H1 (cell line): ENCODE data around the gene CCDC178. TPM values are rescaled to one million over a fixed set of nuclear protein-coding genes. Genes with fewer than 3 reads are reported as not detected.

Source experiments
- CTCF ChIA-PET: fragments of 300-600 bp; sonication (Branson Sonifier 250); formaldehyde crosslinking; loops from one replicate; lab custom pipeline; 2021; ENCODE audit not compliant: partially characterized antibody; lab: Charles Lee
- POLR2A ChIA-PET: fragments of 300-600 bp; sonication (Branson Sonifier 250); formaldehyde crosslinking; loops from one replicate; lab custom pipeline; 2021; ENCODE audit warnings: inconsistent platforms; ENCODE audit not compliant: partially characterized antibody; lab: Charles Lee
- DNase-seq, 2 experiments: peaks; one replicate each; pipeline versions ENCODE4 v3.0.0 to v3.0.0-alpha.2; 2010 to 2022; ENCODE audit warnings: low spot score in 2 of 2, low read depth in 1 of 2, mixed read lengths in 1 of 2
- FAIRE-seq: peaks from 2 replicates; lab custom pipeline; 2011; peaks lifted over from hg19 to GRCh38; lab: Jason Lieb, UNC
- H2AFZ ChIP-seq: 2 replicates; pipeline ENCODE4 v1.8.1; 2012; ENCODE audit warnings: low read length, inconsistent platforms
- H2AK5ac ChIP-seq: 2 replicates; pipeline ENCODE4 v1.6.1; 2013; ENCODE audit warnings: low read depth, low read length
- H2BK120ac ChIP-seq: replicated peaks from 2 replicates; pipeline ENCODE3; 2013; ENCODE audit warnings: low read depth, low read length, inconsistent platforms
- H2BK12ac ChIP-seq: 2 replicates; pipeline ENCODE4 v1.6.1; 2013; ENCODE audit warnings: low read depth, low read length
- H2BK15ac ChIP-seq: 2 replicates; pipeline ENCODE4 v1.6.1; 2013; ENCODE audit warnings: low read length
- H2BK20ac ChIP-seq: 2 replicates; pipeline ENCODE4 v1.6.1; 2013; ENCODE audit warnings: low read length
- H2BK5ac ChIP-seq: 2 replicates; pipeline ENCODE4 v1.6.1; 2013; ENCODE audit warnings: low read depth, low read length
- H3K14ac ChIP-seq: 2 replicates; pipeline ENCODE4 v1.6.1; 2013; ENCODE audit warnings: inconsistent platforms; ENCODE audit not compliant: insufficient read length
- H3K18ac ChIP-seq: 2 replicates; pipeline ENCODE4 v1.6.1; 2013; ENCODE audit warnings: low read length; ENCODE audit errors: extremely low read depth
- H3K23ac ChIP-seq: 2 replicates; pipeline ENCODE4 v1.6.1; 2013; ENCODE audit warnings: inconsistent platforms; ENCODE audit not compliant: insufficient read length
- H3K23me2 ChIP-seq: 2 replicates; pipeline ENCODE4 v1.6.1; 2013; ENCODE audit warnings: low read depth, low read length
- H3K27ac ChIP-seq: 2 replicates; pipeline ENCODE4 v1.6.1; 2011; ENCODE audit warnings: low read depth, low read length, inconsistent platforms
- H3K27me3 ChIP-seq, 4 experiments: replicated peaks in 1 of 4; 1 replicate in 1 of 4; 2 replicates in 3 of 4; pipeline versions ENCODE4 v1.6.1 to v1.8.1; 2011 to 2013; ENCODE audit warnings: low read length in 3 of 4, mild to moderate bottlenecking in 3 of 4, inconsistent platforms in 2 of 4, mixed read lengths in 2 of 4, moderate library complexity in 1 of 4; ENCODE audit not compliant: control insufficient read depth in 3 of 4, insufficient read depth in 3 of 4; ENCODE audit errors: extremely low read depth in 1 of 4
- H3K36me3 ChIP-seq, 4 experiments: 2 replicates each; pipeline versions ENCODE4 v1.6.1 to v1.8.1; 2011 to 2013; ENCODE audit warnings: mild to moderate bottlenecking in 4 of 4, low read length in 3 of 4, moderate library complexity in 2 of 4, control low read depth in 1 of 4, inconsistent platforms in 1 of 4; ENCODE audit not compliant: insufficient read depth in 4 of 4, control insufficient read depth in 2 of 4
- H3K4ac ChIP-seq: replicated peaks from 2 replicates; pipeline ENCODE3; 2013; ENCODE audit warnings: low read length, low read depth, mixed read lengths, inconsistent platforms; ENCODE audit not compliant: insufficient read length
- H3K4me1 ChIP-seq, 4 experiments: replicated peaks in 1 of 4; 1 replicate in 1 of 4; 2 replicates in 3 of 4; pipeline versions ENCODE4 v1.6.1 to v1.8.1; 2011 to 2013; ENCODE audit warnings: low read length in 3 of 4, inconsistent platforms in 2 of 4, mixed read lengths in 1 of 4; ENCODE audit not compliant: insufficient read depth in 4 of 4, control insufficient read depth in 3 of 4
- H3K4me2 ChIP-seq, 2 experiments: 2 replicates each; pipeline versions ENCODE4 v1.6.1 to v1.8.1; 2011 to 2013; ENCODE audit warnings: low read depth in 2 of 2, low read length in 2 of 2, control low read depth in 1 of 2, inconsistent platforms in 1 of 2, mild to moderate bottlenecking in 1 of 2; ENCODE audit not compliant: insufficient read depth in 1 of 2
- H3K4me3 ChIP-seq, 4 experiments: fragments of 200-600, 300-600 bp in 1 of 4; sonication (generic), shearing (Covaris generic), sonication (Bioruptor Twin) in 1 of 4; 2 replicates each; pipeline versions ENCODE4 v1.5.1 to v1.8.1; 2011 to 2016; ENCODE audit warnings: low read length in 4 of 4, low read depth in 3 of 4, control low read depth in 2 of 4, inconsistent platforms in 2 of 4, mild to moderate bottlenecking in 2 of 4, mixed read lengths in 1 of 4, moderate library complexity in 1 of 4; ENCODE audit not compliant: insufficient read depth in 2 of 4; ENCODE audit errors: extremely low read depth in 1 of 4
- H3K56ac ChIP-seq: replicated peaks from 2 replicates; pipeline ENCODE3; 2013; ENCODE audit warnings: low read depth, mild to moderate bottlenecking, mixed read lengths, low read length, inconsistent platforms; ENCODE audit not compliant: insufficient read length
- H3K79me1 ChIP-seq: 2 replicates; pipeline ENCODE4 v1.6.1; 2013; ENCODE audit warnings: low read depth, low read length, control low read depth
- H3K79me2 ChIP-seq, 2 experiments: 2 replicates each; pipeline versions ENCODE4 v1.6.1 to v1.8.1; 2012 to 2013; ENCODE audit warnings: low read length in 2 of 2, mild to moderate bottlenecking in 2 of 2, inconsistent platforms in 1 of 2; ENCODE audit not compliant: insufficient read depth in 2 of 2, control insufficient read depth in 1 of 2
- H3K9ac ChIP-seq, 4 experiments: replicated peaks in 1 of 4; 1 replicate in 1 of 4; 2 replicates in 3 of 4; pipeline versions ENCODE4 v1.6.1 to v1.8.1; 2011 to 2013; ENCODE audit warnings: low read depth in 3 of 4, low read length in 3 of 4, control low read depth in 2 of 4, mild to moderate bottlenecking in 2 of 4, moderate library complexity in 2 of 4, inconsistent platforms in 1 of 4; ENCODE audit errors: extremely low read depth in 1 of 4
- H3K9me3 ChIP-seq, 2 experiments: 2 replicates each; pipeline versions ENCODE4 v1.6.1 to v1.8.1; 2012 to 2013; ENCODE audit warnings: mild to moderate bottlenecking in 2 of 2, moderate library complexity in 2 of 2, control low read depth in 1 of 2, inconsistent platforms in 1 of 2, low read depth in 1 of 2, low read length in 1 of 2, mixed read lengths in 1 of 2; ENCODE audit not compliant: insufficient read depth in 2 of 2
- H4K20me1 ChIP-seq, 2 experiments: replicated peaks in 1 of 2; 2 replicates each; pipeline versions ENCODE3 to v1.8.1; 2011 to 2013; ENCODE audit warnings: inconsistent platforms in 2 of 2, low read length in 2 of 2, mild to moderate bottlenecking in 1 of 2; ENCODE audit not compliant: insufficient read depth in 2 of 2, control insufficient read depth in 1 of 2
- H4K5ac ChIP-seq: 2 replicates; pipeline ENCODE4 v1.6.1; 2013; ENCODE audit warnings: low read length, low read depth, mixed read lengths, inconsistent platforms; ENCODE audit not compliant: insufficient read length
- H4K8ac ChIP-seq: 2 replicates; pipeline ENCODE4 v1.8.0; 2013; ENCODE audit warnings: mild to moderate bottlenecking, moderate library complexity, low read length, inconsistent platforms; ENCODE audit not compliant: insufficient read depth; ENCODE audit errors: extremely low read depth
- H4K91ac ChIP-seq: replicated peaks from 2 replicates; pipeline ENCODE3; 2013; ENCODE audit warnings: low read length, mixed read lengths, inconsistent platforms; ENCODE audit not compliant: insufficient read length
- CEBPB ChIP-seq: IDR thresholded peaks from 2 replicates; pipeline ENCODE4 v1.6.1; 2012; ENCODE audit warnings: low read depth, low read length
- CHD2 ChIP-seq: IDR thresholded peaks from 2 replicates; pipeline ENCODE4 v1.6.1; 2012; ENCODE audit warnings: low read length, improper control_type of control experiment
- CTBP2 ChIP-seq: IDR thresholded peaks from 2 replicates; pipeline ENCODE4 v1.7.0; 2011; ENCODE audit warnings: borderline replicate concordance, mild to moderate bottlenecking, moderate library complexity, mixed read lengths, low read length; ENCODE audit not compliant: insufficient read depth, insufficient read length
- EP300 ChIP-seq, 2 experiments: IDR thresholded peaks; 1 replicate in 1 of 2; 2 replicates in 1 of 2; pipeline ENCODE4 v1.6.1; 2011 to 2012; ENCODE audit warnings: low read depth in 2 of 2, low read length in 2 of 2, mild to moderate bottlenecking in 2 of 2, borderline replicate concordance in 1 of 2, inconsistent platforms in 1 of 2, moderate library complexity in 1 of 2
- GABPA ChIP-seq: IDR thresholded peaks from 2 replicates; pipeline ENCODE4 v1.6.1; 2011; ENCODE audit warnings: mild to moderate bottlenecking, low read length, moderate library complexity, borderline replicate concordance; ENCODE audit not compliant: insufficient read depth
- HDAC6 ChIP-seq: IDR thresholded peaks from one replicate; pipeline ENCODE4 v1.7.1; 2012; ENCODE audit warnings: low read depth, mild to moderate bottlenecking, inconsistent platforms, low read length, moderate library complexity
- RNF2 ChIP-seq: fragments of 200-900, 300-1000 bp; sonication (generic); IDR thresholded peaks from 2 replicates; pipeline ENCODE4 v1.7.1; 2016; ENCODE audit warnings: borderline replicate concordance, low read depth, mild to moderate bottlenecking, antibody characterized with exemption, low read length; ENCODE audit not compliant: poor library complexity, severe bottlenecking; ENCODE audit errors: missing control alignments
- SAP30 ChIP-seq: fragments of 300-600 bp; sonication (generic); IDR thresholded peaks from 2 replicates; pipeline ENCODE4 v1.7.1; 2012; ENCODE audit warnings: low read length, moderate library complexity, mild to moderate bottlenecking, inconsistent platforms; ENCODE audit not compliant: insufficient read depth, insufficient replicate concordance
- TCF12 ChIP-seq: IDR thresholded peaks from 2 replicates; pipeline ENCODE4 v1.6.1; 2011; ENCODE audit warnings: low read depth, mild to moderate bottlenecking, low read length
- WGBS, 2 experiments: shearing (Covaris generic) in 1 of 2; methylation state at CpG; one replicate each; pipeline versions ENCODE4 v1.1.6 to v1.1.7; 2013 to 2015; ENCODE audit warnings: low lambda C conversion rate in 2 of 2, mixed read lengths in 2 of 2, inconsistent platforms in 1 of 2, low coverage in 1 of 2, missing lambda C conversion rate in 1 of 2; ENCODE audit not compliant: insufficient replicate concordance in 2 of 2, insufficient coverage in 1 of 2, insufficient read length in 1 of 2; ENCODE audit errors: extremely low coverage in 1 of 2, missing lambda C conversion rate in 1 of 2; 5-methylcytosine and 5-hydroxymethylcytosine counted together
- polyA plus RNA-seq, 7 experiments: library from polyadenylated mRNA; depleted of rRNA in 3 of 7; stranded (reverse) in 5 of 7; unstranded in 2 of 7; fragments of >200 nt in 5 of 7; fragments of 200-250 nt in 2 of 7; gene quantifications; 1 replicate in 5 of 7; 2 replicates in 1 of 7; 4 replicates in 1 of 7; pipeline versions ENCODE4 v1.2.1 to v1.2.3, GENCODE V29; 2011 to 2013; ENCODE audit warnings: missing spikeins in 2 of 7, mixed read lengths in 2 of 7
- total RNA-seq: library from RNA; stranded (reverse); fragmentation: NEBNext Ultra II Directional; extraction: Animal tissue kit (Norgen Biotek cat#: 25700); gene quantifications from 2 replicates; pipeline ENCODE4 v1.2.1, GENCODE V29; 2021

Gene CCDC178
- total and polyA plus RNA-seq, 2 of the 8 experiments (the other 6 are each of a cell fraction or from before 2014, with no cell fraction given) = not detected

- no peaks in the 10 kb centered on the region for H3K36me3 ChIP-seq
- H2BK5ac ChIP-seq = no peak overlapping the region
- H3K4ac ChIP-seq = no peak overlapping the region
- no peaks in the 10 kb centered on the region for H3K4me1 ChIP-seq
- H3K56ac ChIP-seq = no peak overlapping the region
- no peak overlapping the region for H2AK5ac ChIP-seq
- H2BK120ac ChIP-seq = no peak overlapping the region
- H4K5ac ChIP-seq = no peak overlapping the region
- no peak overlapping the region for H2BK20ac ChIP-seq
- H3K27me3 ChIP-seq = no peaks in the 10 kb centered on the region
- POLR2A ChIA-PET = no interaction called here
- no peak overlapping the region for H4K8ac ChIP-seq
- DNase-seq (no peak), FAIRE-seq (no peak)
- no peaks in the 10 kb centered on the region for H3K23me2 ChIP-seq
- no peak overlapping the region for H4K91ac ChIP-seq
- 100% methylated on average over 1 of the region's 1 CpG; no CpG with 5 or more reads in 1 of the 2 experiments for WGBS, 2 experiments
- no peaks in the 10 kb centered on the region for H3K79me2 ChIP-seq
- H3K14ac ChIP-seq = no peak overlapping the region
- no peak overlapping the region for H3K27ac ChIP-seq
- H3K9me3 ChIP-seq = no peaks in the 10 kb centered on the region
- no peak overlapping the region for H3K4me3 ChIP-seq
- H2BK12ac ChIP-seq = no peak overlapping the region
- H2AFZ ChIP-seq = no peak overlapping the region
- no peaks in the 10 kb centered on the region for H4K20me1 ChIP-seq
- TF ChIP-seq RNF2 = no peak
- no peak for TF ChIP-seq GABPA
- TF ChIP-seq CEBPB = no peak
- TF ChIP-seq SAP30 = no peak
- no peak for TF ChIP-seq TCF12
- no peak for TF ChIP-seq EP300 (IDR thresholded peaks at IDR 0.05; ENCODE audit: borderline replicate concordance in 1 of 2, low read depth in 2 of 2, low read length in 2 of 2)
- no peak for TF ChIP-seq CTBP2
- no peak for TF ChIP-seq CHD2
- no peak for TF ChIP-seq HDAC6
- H3K18ac ChIP-seq = no peak overlapping the region
- H3K9ac ChIP-seq = no peak overlapping the region
- no peaks in the 10 kb centered on the region for H3K79me1 ChIP-seq
- CTCF ChIA-PET = interaction anchor here (0.8 kb wide), 1 partner anchor 118 kb away, joined by 3 read pairs; no protein-coding TSS in a partner anchor
- no peak overlapping the region for H3K23ac ChIP-seq
- no peak overlapping the region for H3K4me2 ChIP-seq
- H2BK15ac ChIP-seq = no peak overlapping the region
These were observed 109.8 kb downstream of the CCDC178 start for GRCh38 chr18:33330711-33331110.
